MM.1S (cell line): ENCODE measurements around the gene ST8SIA5.
A peak's percentile ranks its signal among the peaks of the same experiment; 100 is the strongest.

Source experiments
- DNase-seq: peaks from one replicate; pipeline ENCODE4 v3.0.0-alpha.2; 2015
- H2AFZ ChIP-seq: fragments of 300-600 bp; sonication (generic); 2 replicates; pipeline ENCODE4 v1.6.0; 2016; ENCODE audit warnings: antibody characterized with exemption, low read length
- H3F3A ChIP-seq: fragments of 300-600 bp; sonication (generic); 2 replicates; pipeline ENCODE4 v1.6.1; 2016; ENCODE audit warnings: mild to moderate bottlenecking, antibody characterized with exemption, low read length, moderate library complexity, mixed read lengths; ENCODE audit not compliant: insufficient read depth
- H3K27ac ChIP-seq: fragments of 300-600 bp; sonication (generic); 2 replicates; pipeline ENCODE4 v1.5.1; 2016; ENCODE audit warnings: mild to moderate bottlenecking, low read length
- H3K27me3 ChIP-seq: fragments of 300-600 bp; sonication (generic); replicated peaks from 2 replicates; pipeline ENCODE4 v1.6.0; 2016; ENCODE audit warnings: low read length; ENCODE audit not compliant: insufficient read depth
- H3K36me3 ChIP-seq: fragments of 300-600 bp; sonication (generic); replicated peaks from 2 replicates; pipeline ENCODE4 v1.6.1; 2016; ENCODE audit warnings: mild to moderate bottlenecking, low read length, mixed read lengths; ENCODE audit not compliant: insufficient read depth
- H3K4me1 ChIP-seq: fragments of 300-600 bp; sonication (generic); 2 replicates; pipeline ENCODE4 v1.6.1; 2016; ENCODE audit warnings: low read length, mixed read lengths
- H3K4me2 ChIP-seq: fragments of 300-600 bp; sonication (generic); 2 replicates; pipeline ENCODE4 v1.6.0; 2016; ENCODE audit warnings: low read depth, low read length
- H3K4me3 ChIP-seq: fragments of 300-600 bp; sonication (generic); 2 replicates; pipeline ENCODE4 v1.5.1; 2016; ENCODE audit warnings: low read length, mixed read lengths
- H3K79me2 ChIP-seq: fragments of 300-600 bp; sonication (generic); 2 replicates; pipeline ENCODE4 v1.6.1; 2016; ENCODE audit warnings: mixed run types, low read length, mixed read lengths
- H3K9ac ChIP-seq: fragments of 300-600 bp; sonication (generic); 2 replicates; pipeline ENCODE4 v1.6.1; 2016; ENCODE audit warnings: low read length, mixed read lengths
- H3K9me2 ChIP-seq: fragments of 300-600 bp; sonication (generic); replicated peaks from 2 replicates; pipeline ENCODE4 v1.6.1; 2016; ENCODE audit warnings: mild to moderate bottlenecking, low read length, mixed read lengths; ENCODE audit not compliant: insufficient read depth
- H3K9me3 ChIP-seq: fragments of 300-600 bp; sonication (generic); replicated peaks from 2 replicates; pipeline ENCODE4 v1.6.1; 2016; ENCODE audit warnings: mild to moderate bottlenecking, low read length, mixed read lengths; ENCODE audit not compliant: insufficient read depth
- H4K20me1 ChIP-seq: fragments of 300-600 bp; sonication (generic); 2 replicates; pipeline ENCODE4 v1.6.1; 2016; ENCODE audit warnings: mild to moderate bottlenecking, low read length, moderate library complexity, mixed read lengths; ENCODE audit not compliant: insufficient read depth
- EZH2 ChIP-seq: fragments of 300-600 bp; sonication (generic); optimal IDR thresholded peaks from 2 replicates; pipeline ENCODE3; 2017; ENCODE audit warnings: low read depth, mild to moderate bottlenecking, antibody characterized with exemption, low read length, mixed read lengths
- EZH2phosphoT487 ChIP-seq: fragments of 300-600 bp; sonication (generic); IDR thresholded peaks from 2 replicates; pipeline ENCODE4 v1.6.1; 2018; ENCODE audit warnings: antibody characterized with exemption, low read length
- TF ChIP-seq, protein P1 (sequence below): fragments of 300-600 bp; sonication (generic); IDR thresholded peaks from 2 replicates; pipeline ENCODE4 v1.5.1; 2016; ENCODE audit warnings: antibody characterized with exemption, low read length, mixed read lengths

Gene ST8SIA5

DNA sequence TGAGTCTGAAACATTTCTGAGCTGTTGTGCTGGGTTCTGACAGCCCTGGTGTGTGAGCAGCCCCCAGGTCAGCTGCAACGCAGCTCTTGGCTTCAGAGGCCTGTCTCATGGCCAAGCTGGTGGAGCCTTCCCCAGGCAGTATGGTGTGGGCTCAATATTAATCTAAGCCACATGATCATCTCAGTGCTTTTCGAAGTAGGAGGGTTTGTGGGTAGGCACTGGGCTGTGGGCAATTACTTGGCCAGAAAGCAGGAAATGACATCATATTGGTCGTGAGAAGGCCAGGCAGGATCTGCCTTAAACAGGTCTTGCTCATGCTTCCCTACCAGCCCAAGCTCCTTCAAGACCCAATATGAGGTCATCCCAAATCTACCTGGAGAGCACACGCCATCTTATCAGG is 126.7 kb downstream of the ST8SIA5 start:
- Histone ChIP-seq H3K27ac (no peak overlapping the region), H3K4me3 (no peak overlapping the region), H4K20me1 (no peaks in the 10 kb centered on the region), H3F3A (no peaks in the 10 kb centered on the region), H3K9me2 (no peaks in the 10 kb centered on the region), H3K27me3 (no peaks in the 10 kb centered on the region), H3K79me2 (no peaks in the 10 kb centered on the region), H2AFZ (no peak overlapping the region), H3K4me1 (peaks cover 8% of the 10 kb centered on the region), H3K9me3 (no peaks in the 10 kb centered on the region), H3K9ac (no peak overlapping the region), H3K4me2 (no peak overlapping the region), H3K36me3 (no peaks in the 10 kb centered on the region)
- peak; percentile 45 for DNase-seq
- TF ChIP-seq EZH2phosphoT487, result no peak
- TF ChIP-seq EZH2, result no peak
- TF ChIP-seq, protein P1, sequence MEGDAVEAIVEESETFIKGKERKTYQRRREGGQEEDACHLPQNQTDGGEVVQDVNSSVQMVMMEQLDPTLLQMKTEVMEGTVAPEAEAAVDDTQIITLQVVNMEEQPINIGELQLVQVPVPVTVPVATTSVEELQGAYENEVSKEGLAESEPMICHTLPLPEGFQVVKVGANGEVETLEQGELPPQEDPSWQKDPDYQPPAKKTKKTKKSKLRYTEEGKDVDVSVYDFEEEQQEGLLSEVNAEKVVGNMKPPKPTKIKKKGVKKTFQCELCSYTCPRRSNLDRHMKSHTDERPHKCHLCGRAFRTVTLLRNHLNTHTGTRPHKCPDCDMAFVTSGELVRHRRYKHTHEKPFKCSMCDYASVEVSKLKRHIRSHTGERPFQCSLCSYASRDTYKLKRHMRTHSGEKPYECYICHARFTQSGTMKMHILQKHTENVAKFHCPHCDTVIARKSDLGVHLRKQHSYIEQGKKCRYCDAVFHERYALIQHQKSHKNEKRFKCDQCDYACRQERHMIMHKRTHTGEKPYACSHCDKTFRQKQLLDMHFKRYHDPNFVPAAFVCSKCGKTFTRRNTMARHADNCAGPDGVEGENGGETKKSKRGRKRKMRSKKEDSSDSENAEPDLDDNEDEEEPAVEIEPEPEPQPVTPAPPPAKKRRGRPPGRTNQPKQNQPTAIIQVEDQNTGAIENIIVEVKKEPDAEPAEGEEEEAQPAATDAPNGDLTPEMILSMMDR, result no peak

DNA sequence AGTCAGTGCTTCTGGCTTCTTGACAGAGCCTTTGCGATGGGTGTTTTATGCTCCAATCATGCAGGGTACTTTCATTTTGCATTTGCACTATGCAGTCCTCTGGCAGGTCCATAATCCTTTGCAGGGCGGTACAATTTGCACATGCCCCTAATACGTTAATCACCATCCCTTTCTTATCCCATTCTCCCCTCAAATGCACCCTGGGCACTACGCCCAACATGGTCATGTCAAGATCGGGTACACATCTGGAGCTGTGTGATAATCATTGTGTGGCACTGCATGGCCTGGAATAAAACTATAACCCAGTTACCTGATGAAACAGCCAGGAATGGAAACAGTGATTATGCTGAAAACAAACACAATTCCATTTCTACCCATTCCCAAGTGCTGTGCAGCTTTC is 127.5 kb downstream of the ST8SIA5 start:
- H3K9ac ChIP-seq, result no peak overlapping the region
- no peaks in the 10 kb centered on the region for H3K79me2 ChIP-seq
- no peaks in the 10 kb centered on the region for H3K36me3 ChIP-seq
- peaks cover 8% of the 10 kb centered on the region for H3K4me1 ChIP-seq
- no peak for TF ChIP-seq EZH2
- TF ChIP-seq, protein P1, result no peak
- no peak for TF ChIP-seq EZH2phosphoT487
- no peak overlapping the region for H3K27ac ChIP-seq
- H3K9me3 ChIP-seq, result no peaks in the 10 kb centered on the region
- no peaks in the 10 kb centered on the region for H3K27me3 ChIP-seq
- DNase-seq, result no peak
- H3K9me2 ChIP-seq, result no peaks in the 10 kb centered on the region
- H3K4me3 ChIP-seq, result no peak overlapping the region
- H4K20me1 ChIP-seq, result no peaks in the 10 kb centered on the region
- H3F3A ChIP-seq, result no peaks in the 10 kb centered on the region
- no peak overlapping the region for H2AFZ ChIP-seq
- H3K4me2 ChIP-seq, result no peak overlapping the region

DNA sequence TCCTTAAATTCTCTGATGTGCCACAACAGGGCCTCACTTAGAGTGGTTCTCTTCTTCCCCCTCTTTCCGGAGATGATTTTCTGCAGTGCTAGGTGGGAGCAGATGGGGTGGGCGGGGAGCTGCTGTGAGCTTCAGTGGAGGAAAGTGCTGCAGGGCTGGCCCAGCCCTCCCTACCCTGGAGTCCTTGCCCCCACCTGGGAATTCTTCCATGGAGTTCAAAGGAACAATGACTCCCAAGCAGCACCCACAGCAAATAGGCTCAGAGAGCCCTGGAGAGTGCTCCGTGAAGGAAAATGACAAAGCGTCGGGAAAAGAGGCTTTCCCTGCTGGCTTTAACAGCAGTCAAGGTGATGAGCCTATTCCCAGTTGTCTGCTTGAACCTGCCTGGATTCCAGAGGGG is 128.6 kb downstream of the ST8SIA5 start:
- H3K4me2 ChIP-seq, result no peak overlapping the region
- no peaks in the 10 kb centered on the region for H3F3A ChIP-seq
- no peaks in the 10 kb centered on the region for H4K20me1 ChIP-seq
- DNase-seq, result no peak
- no peaks in the 10 kb centered on the region for H3K36me3 ChIP-seq
- no peaks in the 10 kb centered on the region for H3K9me3 ChIP-seq
- H3K9me2 ChIP-seq, result no peaks in the 10 kb centered on the region
- no peaks in the 10 kb centered on the region for H3K27me3 ChIP-seq
- peaks cover 15% of the 10 kb centered on the region for H3K4me1 ChIP-seq
- no peaks in the 10 kb centered on the region for H3K79me2 ChIP-seq
- H3K9ac ChIP-seq, result no peak overlapping the region
- H3K4me3 ChIP-seq, result no peak overlapping the region
- TF ChIP-seq, protein P1, result no peak
- TF ChIP-seq EZH2 (no peak), EZH2phosphoT487 (no peak)
- no peak overlapping the region for H3K27ac ChIP-seq
- H2AFZ ChIP-seq, result no peak overlapping the region
